GM23248 (cell line): ENCODE data around the gene CDKN2AIP.

Experiments
- EZH2 ChIP-seq: fragments of 200-600 bp; sonication (generic); IDR thresholded peaks from 2 replicates; pipeline ENCODE4 v1.6.1; 2018; ENCODE audit warnings: antibody characterized with exemption, mild to moderate bottlenecking; ENCODE audit not compliant: insufficient read depth, poor library complexity, severe bottlenecking
- EZH2phosphoT487 ChIP-seq: fragments of 200-600 bp; sonication (generic); IDR thresholded peaks from 2 replicates; pipeline ENCODE4 v1.6.1; 2018; ENCODE audit warnings: antibody characterized with exemption, moderate library complexity, mild to moderate bottlenecking, low read depth; ENCODE audit not compliant: insufficient read depth

GRCh38 chr4:183398298-183399125 is 45.9 kb upstream of the CDKN2AIP start:
- TF ChIP-seq EZH2 (no peak), EZH2phosphoT487 (no peak)
